NCI-H1417 (cell line): ENCODE measurements around the gene RILPL1.
A peak's percentile ranks its signal among the peaks of the same experiment; 100 is the strongest.
"Not testable (repeated sequence)": the region's sequence is repeated elsewhere in the genome, so short reads cannot be mapped to it uniquely, and the experiment has no call there.

Experiments
- DNase-seq, 3 experiments: peaks; one replicate each; lab custom pipeline; 2025; lab: John Stamatoyannopoulos, UW

RILPL1 gene

GRCh38 chr12:123465084-123465483 lies 68.4 kb downstream of the RILPL1 start:
- DNase-seq: no peak

- not testable (repeated sequence) for DNase-seq
These were observed 70.3 kb downstream of the RILPL1 start for GRCh38 chr12:123463174-123463573.

GRCh38 chr12:123457980-123458779 lies 75.3 kb downstream of the RILPL1 start, which contains the start of gene SNRNP35:
Gene SNRNP35, plus strand, starts transcription at chr12:123458139. Its CDS starts 7,402 bp downstream, at chr12:123465541.
- DNase-seq: peak; percentile 88 to 96 (median 96)

GRCh38 chr12:123453165-123453564 lies 80.4 kb downstream of the RILPL1 start:
- peak in 2 of 3 experiments; percentile 12 to 37 for DNase-seq

- DNase-seq: peak in 1 of 3 experiments; percentile 30
These were observed 81.3 kb downstream of the RILPL1 start for GRCh38 chr12:123452276-123452550.

- DNase-seq: no peak
These were observed 82.9 kb downstream of the RILPL1 start for GRCh38 chr12:123450636-123451035.

GRCh38 chr12:123449856-123450255 lies 83.7 kb downstream of the RILPL1 start:
- DNase-seq: no peak

GRCh38 chr12:123449249-123449733 lies 84.2 kb downstream of the RILPL1 start:
- DNase-seq: no peak

- DNase-seq: no peak
These were observed 87.2 kb downstream of the RILPL1 start for GRCh38 chr12:123446333-123446713.

GRCh38 chr12:123445388-123446332 lies 87.9 kb downstream of the RILPL1 start:
- no peak for DNase-seq

- peak in 1 of 3 experiments; percentile 26 for DNase-seq
These were observed 89.2 kb downstream of the RILPL1 start for GRCh38 chr12:123444092-123445026.

GRCh38 chr12:123442774-123443173 lies 90.7 kb downstream of the RILPL1 start:
- DNase-seq: no peak

GRCh38 chr12:123441523-123442164 lies 91.9 kb downstream of the RILPL1 start:
- DNase-seq: no peak

- DNase-seq: peak; percentile 42 to 78 (median 66)
These were observed 97.2 kb downstream of the RILPL1 start, which contains the start of gene RILPL2 for GRCh38 chr12:123436017-123436964. Gene RILPL2, minus strand, starts transcription at chr12:123436684. Its CDS starts 264 bp downstream, at chr12:123436420.

GRCh38 chr12:123435636-123436016 lies 97.9 kb downstream of the RILPL1 start:
- DNase-seq: no peak

- DNase-seq: no peak
These were observed 99.9 kb downstream of the RILPL1 start for GRCh38 chr12:123433615-123434014.

GRCh38 chr12:123431951-123432817 lies 101.3 kb downstream of the RILPL1 start:
- DNase-seq: not testable (repeated sequence)

GRCh38 chr12:123429101-123429500 lies 104.4 kb downstream of the RILPL1 start:
- not testable (repeated sequence) for DNase-seq

GRCh38 chr12:123428591-123428990 lies 104.9 kb downstream of the RILPL1 start:
- no peak for DNase-seq
